OCI-LY7 (cell line): ENCODE data around the gene CBLN1. TPM values are rescaled to one million over a fixed set of nuclear protein-coding genes. Genes with fewer than 3 reads are reported as not detected.
"Not testable (repeated sequence)": the region's sequence is repeated elsewhere in the genome, so short reads cannot be mapped to it uniquely, and the experiment has no call there.

Experiments used
- BruUV-seq: library from RNA; stranded (reverse); fragments of 400-500 nt; replicated peaks from 2 replicates; lab custom pipeline; 2021; lab: Mats Ljungman, UMichigan
- CTCF ChIA-PET: fragments of 300-600 bp; sonication (Branson Sonifier 250); formaldehyde crosslinking; loops from one replicate; lab custom pipeline; 2022; ENCODE audit warnings: antibody characterized with exemption; ENCODE audit not compliant: unreplicated experiment; lab: Charles Lee
- POLR2A ChIA-PET: fragments of 300-600 bp; sonication (Branson Sonifier 250); formaldehyde crosslinking; loops from one replicate; lab custom pipeline; 2022; ENCODE audit warnings: antibody characterized with exemption; lab: Charles Lee
- DNase-seq: peaks from one replicate; pipeline ENCODE4 v3.0.0-alpha.2; 2015; ENCODE audit warnings: low spot score
- H2AFZ ChIP-seq: fragments of 200-600 bp; sonication (generic), shearing (Covaris generic); 2 replicates; pipeline ENCODE4 v1.6.1; 2014; ENCODE audit warnings: mild to moderate bottlenecking, antibody characterized with exemption, low read length, moderate library complexity
- H3K27ac ChIP-seq: fragments of 200-600 bp; sonication (generic); 2 replicates; pipeline ENCODE4 v1.5.1; 2014; ENCODE audit warnings: mixed run types, low read depth, mild to moderate bottlenecking, moderate library complexity, low read length, inconsistent platforms; ENCODE audit not compliant: poor library complexity, severe bottlenecking
- H3K36me3 ChIP-seq: fragments of 200-600 bp; sonication (generic); 2 replicates; pipeline ENCODE4 v1.6.1; 2014; ENCODE audit warnings: mild to moderate bottlenecking, antibody characterized with exemption, low read length, moderate library complexity, mixed read lengths; ENCODE audit not compliant: insufficient read depth
- H3K4me1 ChIP-seq: fragments of 200-600 bp; sonication (generic); 2 replicates; pipeline ENCODE4 v1.5.1; 2014; ENCODE audit warnings: mild to moderate bottlenecking, low read length; ENCODE audit not compliant: insufficient read depth, poor library complexity, severe bottlenecking
- H3K4me2 ChIP-seq: fragments of 200-600 bp; sonication (generic); 2 replicates; pipeline ENCODE4 v1.6.1; 2014; ENCODE audit warnings: mild to moderate bottlenecking, low read length
- H3K4me3 ChIP-seq: fragments of 200-600 bp; sonication (generic); 2 replicates; pipeline ENCODE4 v1.5.1; 2014; ENCODE audit warnings: mild to moderate bottlenecking, low read depth, low read length; ENCODE audit not compliant: poor library complexity, severe bottlenecking
- H3K79me2 ChIP-seq: fragments of 200-600 bp; sonication (generic); 2 replicates; pipeline ENCODE4 v1.6.1; 2016; ENCODE audit warnings: low read depth, mild to moderate bottlenecking, low read length, moderate library complexity, mixed read lengths; ENCODE audit not compliant: insufficient read depth
- H3K9me2 ChIP-seq: fragments of 200-600 bp; sonication (generic); 2 replicates; pipeline ENCODE4 v1.6.1; 2016; ENCODE audit warnings: mild to moderate bottlenecking, low read length, mixed read lengths; ENCODE audit not compliant: insufficient read depth
- H3K9me3 ChIP-seq: fragments of 200-600 bp; sonication (generic); 2 replicates; pipeline ENCODE4 v1.6.1; 2014; ENCODE audit warnings: mild to moderate bottlenecking, mixed run types, low read length, mixed read lengths
- H4K20me1 ChIP-seq: fragments of 200-600 bp; sonication (generic); 2 replicates; pipeline ENCODE4 v1.6.1; 2014; ENCODE audit warnings: mild to moderate bottlenecking, antibody characterized with exemption, low read length, moderate library complexity, mixed read lengths; ENCODE audit not compliant: insufficient read depth
- CTCF ChIP-seq: fragments of 200-600 bp; sonication (generic); conservative IDR thresholded peaks from 2 replicates; pipeline ENCODE4 v1.5.1; 2014; ENCODE audit warnings: mild to moderate bottlenecking, antibody characterized with exemption, low read length, moderate library complexity, mixed read lengths
- EZH2phosphoT487 ChIP-seq: fragments of 200-600 bp; sonication (generic); IDR thresholded peaks from 2 replicates; pipeline ENCODE4 v1.6.1; 2018; ENCODE audit warnings: low read depth, borderline replicate concordance, mild to moderate bottlenecking, mixed run types, antibody characterized with exemption, low read length, moderate library complexity, mixed read lengths
- intact Hi-C: fragments of 100-400 bp; cut with micrococcal nuclease; formaldehyde crosslinking; loops from one replicate; pipeline ENCODE4 v1.10.0; 2022; ENCODE audit not compliant: unreplicated experiment
- total RNA-seq, 2 experiments: library from RNA; depleted of rRNA in 1 of 2; stranded (reverse); fragments of >200 nt in 1 of 2; shearing (Covaris generic) in 1 of 2; gene quantifications; 2 replicates each; pipeline ENCODE4 v1.2.3, GENCODE V29; 2014 to 2022

The CBLN1 gene
- total RNA-seq, 2 experiments from 2014 or later, result 1.4 to 2.9 TPM

- no peak for DNase-seq
- H3K4me3 ChIP-seq, result no peak overlapping the region
- POLR2A ChIA-PET, result no interaction called here
- TF ChIP-seq EZH2phosphoT487 (no peak), CTCF (no peak)
- CTCF ChIA-PET, result no interaction called here
- H4K20me1 ChIP-seq, result no peaks in the 10 kb centered on the region
- H3K4me1 ChIP-seq, result no peaks in the 10 kb centered on the region
- H3K9me3 ChIP-seq, result no peaks in the 10 kb centered on the region
- H2AFZ ChIP-seq, result no peak overlapping the region
- no peaks in the 10 kb centered on the region for H3K9me2 ChIP-seq
- BruUV-seq, result no TSS peak
- H3K79me2 ChIP-seq, result no peaks in the 10 kb centered on the region
- no peak overlapping the region for H3K27ac ChIP-seq
- H3K36me3 ChIP-seq, result no peaks in the 10 kb centered on the region
- intact Hi-C loops, result no loop called here
- no peak overlapping the region for H3K4me2 ChIP-seq
These were observed 30.9 kb downstream of the CBLN1 start for GRCh38 chr16:49250689-49251088.

- BruUV-seq, result no TSS peak
- Histone ChIP-seq H3K36me3 (no peaks in the 10 kb centered on the region), H2AFZ (no peak overlapping the region), H3K9me2 (no peaks in the 10 kb centered on the region), H3K79me2 (no peaks in the 10 kb centered on the region), H3K9me3 (no peaks in the 10 kb centered on the region), H3K4me2 (no peak overlapping the region), H3K27ac (no peak overlapping the region), H3K4me1 (no peaks in the 10 kb centered on the region), H4K20me1 (no peaks in the 10 kb centered on the region), H3K4me3 (no peak overlapping the region)
- ChIA-PET CTCF (no interaction called here), POLR2A (no interaction called here)
- intact Hi-C loops, result no loop called here
- no peak for DNase-seq
- TF ChIP-seq CTCF, result no peak
- TF ChIP-seq EZH2phosphoT487, result no peak
These were observed 33.4 kb downstream of the CBLN1 start for GRCh38 chr16:49248227-49248626.

DNA sequence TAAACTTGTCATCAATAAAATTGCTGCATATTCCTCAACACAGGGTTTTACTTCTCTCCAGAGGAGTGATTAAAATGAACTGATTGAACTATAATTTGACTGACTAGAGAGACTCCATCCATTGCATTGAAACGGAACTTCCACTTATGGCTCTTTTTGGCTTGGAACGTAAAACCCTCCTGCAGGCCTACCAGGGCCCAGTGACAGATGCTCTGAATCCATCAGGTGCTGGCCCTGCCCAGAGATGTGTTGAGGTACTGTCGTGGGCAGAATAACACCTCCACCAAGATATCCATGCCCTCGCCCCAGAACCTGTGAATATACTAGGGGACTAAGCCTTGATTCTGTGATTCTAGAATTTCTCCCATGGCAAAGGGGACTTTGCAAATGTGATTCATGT is 45.4 kb downstream of the CBLN1 start:
- Histone ChIP-seq H2AFZ (no peak overlapping the region), H4K20me1 (no peaks in the 10 kb centered on the region), H3K36me3 (no peaks in the 10 kb centered on the region), H3K9me2 (no peaks in the 10 kb centered on the region), H3K4me2 (no peak overlapping the region), H3K4me1 (no peaks in the 10 kb centered on the region), H3K79me2 (no peaks in the 10 kb centered on the region), H3K9me3 (no peaks in the 10 kb centered on the region), H3K27ac (no peak overlapping the region), H3K4me3 (no peak overlapping the region)
- CTCF ChIA-PET, result no interaction called here
- no peak for DNase-seq
- TF ChIP-seq CTCF (no peak), EZH2phosphoT487 (no peak)
- POLR2A ChIA-PET, result no interaction called here
- intact Hi-C loops, result no loop called here
- BruUV-seq, result no TSS peak

DNA sequence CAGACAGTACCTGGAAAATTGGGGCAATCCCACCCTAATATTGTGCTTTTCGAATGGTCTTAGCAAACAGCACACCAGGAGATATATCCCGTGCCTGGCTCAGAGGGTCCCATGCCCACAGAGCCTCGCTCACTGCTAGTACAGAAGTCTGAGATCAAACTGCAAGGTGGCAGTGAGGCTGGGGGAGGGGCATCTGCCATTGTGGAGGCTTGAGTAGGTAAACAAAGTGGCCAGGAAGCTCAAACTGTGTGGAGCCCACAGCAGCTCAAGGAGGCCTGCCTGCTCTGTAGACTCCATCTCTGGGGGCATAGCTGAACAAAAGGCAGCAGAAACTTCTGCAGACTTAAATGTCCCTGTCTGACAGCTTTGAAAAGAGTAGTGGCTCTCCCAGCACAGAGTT is 53.3 kb downstream of the CBLN1 start:
- H3K4me3 ChIP-seq, H3K36me3 ChIP-seq, BruUV-seq, POLR2A ChIA-PET, H3K9me3 ChIP-seq, H2AFZ ChIP-seq, H3K9me2 ChIP-seq, intact Hi-C loops, CTCF ChIA-PET, H3K27ac ChIP-seq, H3K4me2 ChIP-seq, H3K4me1 ChIP-seq, DNase-seq, H4K20me1 ChIP-seq, H3K79me2 ChIP-seq: not testable (repeated sequence)
